SK-N-SH treated with all-trans-retinoic acid at 6 μM for 48 hours (cell line): ENCODE results near the gene ANKRD55.
"Not testable (repeated sequence)": the region's sequence is repeated elsewhere in the genome, so short reads cannot be mapped to it uniquely, and the experiment has no call there.

ENCODE experiments used
- ATAC-seq: fragments of 200-7000 bp; cut with Tn5 transposase; 3 replicates; pipeline ENCODE4 v1.9.1; 2020; ENCODE audit warnings: mild to moderate bottlenecking, moderate library complexity
- ARNTL ChIP-seq: fragments of 450-650 bp; formaldehyde crosslinking; IDR thresholded peaks from 2 replicates; pipeline ENCODE4 v1.5.0; 2020; ENCODE audit warnings: low read depth, mild to moderate bottlenecking, moderate library complexity, borderline replicate concordance
- BACH2 ChIP-seq: fragments of 250-450 bp; sonication (Bioruptor Pico); IDR thresholded peaks from 2 replicates; pipeline ENCODE4 v1.9.0; 2021; ENCODE audit warnings: mild to moderate bottlenecking, borderline replicate concordance
- CSDC2 ChIP-seq: fragments of 250-450 bp; sonication (Bioruptor Pico); IDR thresholded peaks from 2 replicates; pipeline ENCODE4 v1.5.0; 2020; ENCODE audit warnings: mild to moderate bottlenecking, moderate library complexity
- CSRNP3 ChIP-seq: fragments of 250-450 bp; sonication (Bioruptor Pico); IDR thresholded peaks from 2 replicates; pipeline ENCODE4 v1.5.1; 2021; ENCODE audit warnings: mild to moderate bottlenecking, moderate library complexity
- GLIS3 ChIP-seq: fragments of 250-450 bp; sonication (Bioruptor Pico); IDR thresholded peaks from 2 replicates; pipeline ENCODE4 v1.5.0; 2020; ENCODE audit warnings: mild to moderate bottlenecking, moderate library complexity
- OSR1 ChIP-seq: fragments of 250-450 bp; sonication (Bioruptor Pico); IDR thresholded peaks from 2 replicates; pipeline ENCODE4 v1.8.0; 2022; ENCODE audit warnings: moderate library complexity, mild to moderate bottlenecking, inconsistent platforms
- PATZ1 ChIP-seq: fragments of 250-450 bp; sonication (Bioruptor Pico); IDR thresholded peaks from 2 replicates; pipeline ENCODE4 v1.8.0; 2020; ENCODE audit warnings: mild to moderate bottlenecking, moderate library complexity, borderline replicate concordance
- POU6F1 ChIP-seq: fragments of 250-450 bp; sonication (Bioruptor Pico); IDR thresholded peaks from 2 replicates; pipeline ENCODE4 v1.8.0; 2021; ENCODE audit warnings: low read depth, mild to moderate bottlenecking, moderate library complexity, borderline replicate concordance
- PPARA ChIP-seq: fragments of 250-450 bp; sonication (Bioruptor Pico); IDR thresholded peaks from 2 replicates; pipeline ENCODE4 v1.5.0; 2020; ENCODE audit warnings: mild to moderate bottlenecking, borderline replicate concordance
- SNAI2 ChIP-seq: fragments of 250-450 bp; sonication (Bioruptor Pico); IDR thresholded peaks from 2 replicates; pipeline ENCODE4 v1.5.0; 2020; ENCODE audit warnings: mild to moderate bottlenecking, moderate library complexity
- TCF4 ChIP-seq: fragments of 250-450 bp; sonication (Bioruptor Pico); IDR thresholded peaks from 2 replicates; pipeline ENCODE4 v1.8.0; 2021; ENCODE audit warnings: mild to moderate bottlenecking, moderate library complexity, borderline replicate concordance
- TOX ChIP-seq: fragments of 250-450 bp; sonication (Bioruptor Pico); IDR thresholded peaks from 2 replicates; pipeline ENCODE4 v1.8.0; 2021; ENCODE audit warnings: mild to moderate bottlenecking, moderate library complexity, borderline replicate concordance
- TSHZ2 ChIP-seq: fragments of 250-450 bp; sonication (Bioruptor Pico); IDR thresholded peaks from 2 replicates; pipeline ENCODE4 v1.5.0; 2020; ENCODE audit warnings: mild to moderate bottlenecking, moderate library complexity
- ZC3H10 ChIP-seq: fragments of 250-450 bp; sonication (Bioruptor Pico); IDR thresholded peaks from 2 replicates; pipeline ENCODE4 v1.5.1; 2021; ENCODE audit warnings: mild to moderate bottlenecking, moderate library complexity
- ZNF565 ChIP-seq: fragments of 450-650 bp; formaldehyde crosslinking; conservative IDR thresholded peaks from 2 replicates; pipeline ENCODE4 v1.5.0; 2020; ENCODE audit warnings: low read depth, mild to moderate bottlenecking, moderate library complexity
- ZNF70 ChIP-seq: fragments of 450-650 bp; formaldehyde crosslinking; IDR thresholded peaks from 2 replicates; pipeline ENCODE4 v1.5.0; 2020; ENCODE audit warnings: mild to moderate bottlenecking, moderate library complexity

The ANKRD55 gene

GRCh38 chr5:56253126-56253525, 20.0 kb upstream of the ANKRD55 start:
- no peak for ATAC-seq
- TF ChIP-seq CSDC2 (CRISPR knock-in tag) (no peak), ARNTL (no peak), GLIS3 (CRISPR knock-in tag) (no peak), TOX (CRISPR knock-in tag) (no peak), CSRNP3 (CRISPR knock-in tag) (no peak), ZNF70 (CRISPR knock-in tag) (no peak), PPARA (CRISPR knock-in tag) (no peak)

- TF ChIP-seq ZC3H10 (CRISPR knock-in tag): no peak
- TF ChIP-seq ZNF565 (CRISPR knock-in tag): no peak
- no peak for TF ChIP-seq SNAI2 (CRISPR knock-in tag)
- TF ChIP-seq TOX (CRISPR knock-in tag): no peak
- no peak for ATAC-seq
Measured at GRCh38 chr5:56251918-56252553, 18.9 kb upstream of the ANKRD55 start.

- no peak for ATAC-seq
- TF ChIP-seq ZNF565 (CRISPR knock-in tag) (no peak), OSR1 (CRISPR knock-in tag) (no peak), TOX (CRISPR knock-in tag) (no peak), TCF4 (no peak), PATZ1 (CRISPR knock-in tag) (no peak), CSDC2 (CRISPR knock-in tag) (no peak), PPARA (CRISPR knock-in tag) (no peak), ZC3H10 (CRISPR knock-in tag) (no peak), POU6F1 (CRISPR knock-in tag) (no peak)
Measured at GRCh38 chr5:56251440-56251839, 18.3 kb upstream of the ANKRD55 start.

GRCh38 chr5:56250011-56250410, 16.9 kb upstream of the ANKRD55 start:
- no peak for TF ChIP-seq BACH2 (CRISPR knock-in tag)
- no peak for TF ChIP-seq TCF4
- no peak for TF ChIP-seq PATZ1 (CRISPR knock-in tag)
- no peak for TF ChIP-seq TOX (CRISPR knock-in tag)
- no peak for TF ChIP-seq TSHZ2 (CRISPR knock-in tag)
- TF ChIP-seq ARNTL: no peak
- TF ChIP-seq ZC3H10 (CRISPR knock-in tag): no peak
- TF ChIP-seq SNAI2 (CRISPR knock-in tag): no peak
- ATAC-seq: no peak

GRCh38 chr5:56249085-56249484, 16.0 kb upstream of the ANKRD55 start:
- ATAC-seq: not testable (repeated sequence)
